ENCODE results near the gene SNAPC4. TPM values are rescaled to one million over a fixed set of nuclear protein-coding genes. Genes with fewer than 3 reads are reported as not detected.

SNAPC4 gene
- polyA plus RNA-seq, 1 donor from 2014 or later: 6.8 TPM

DNA sequence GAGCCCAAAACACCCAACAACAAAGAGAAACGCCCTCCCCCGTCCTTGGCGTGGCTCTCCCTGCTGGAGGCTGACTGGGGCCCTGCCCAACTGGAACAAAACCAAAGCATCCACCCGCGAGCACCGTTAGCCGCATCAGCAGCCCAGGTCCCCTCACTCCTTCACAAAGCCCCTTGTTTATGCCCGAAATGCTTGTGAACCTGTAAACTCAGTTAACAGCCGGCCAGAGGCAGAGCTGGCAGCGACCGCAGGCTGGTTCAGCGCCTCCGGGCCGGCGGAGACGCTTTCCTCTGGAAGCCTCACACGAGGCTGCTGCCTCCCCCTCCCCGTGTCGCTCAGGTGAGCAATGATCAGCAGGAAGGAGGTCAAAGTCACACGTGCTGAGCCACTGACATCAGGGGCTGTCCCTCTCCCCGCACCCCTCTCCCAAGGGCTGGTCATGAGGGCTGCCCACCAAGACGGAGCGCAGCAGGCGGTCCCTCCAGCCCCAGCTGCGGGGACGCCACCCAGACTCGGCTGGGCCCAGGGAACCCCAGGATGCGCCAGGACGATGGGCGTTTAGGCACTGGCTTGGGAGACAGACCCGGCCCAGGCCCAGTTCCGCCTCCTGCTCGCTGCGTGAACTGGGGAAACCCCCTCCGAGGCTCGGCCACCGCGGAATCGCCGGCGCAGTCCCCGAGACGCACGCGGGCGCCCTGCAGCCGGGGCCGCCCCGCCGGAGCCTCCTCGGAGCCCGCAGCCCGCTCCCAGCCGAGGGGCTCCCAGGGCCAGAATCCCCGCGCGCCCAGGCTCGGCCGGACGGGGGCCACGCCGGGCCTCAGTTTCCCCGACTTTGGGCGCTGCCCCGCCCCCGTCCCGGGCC is 563 bp downstream of the SNAPC4 start:
- peak overlapping the region; percentile 89 for H3K4me3 ChIP-seq (ENCODE audit: low read length)
- H3K27me3 ChIP-seq (ENCODE audit: insufficient read depth, low read depth, low read length): no peaks in the 10 kb centered on the region
- no peaks in the 10 kb centered on the region for H3F3A ChIP-seq (ENCODE audit: insufficient read depth, low read length, poor library complexity, severe bottlenecking)
- no peak overlapping the region for H2AFZ ChIP-seq (ENCODE audit: low read depth, low read length)
- TF ChIP-seq RAD21 (conservative IDR thresholded peaks at IDR 0.05): no peak
- TF ChIP-seq, protein P1, sequence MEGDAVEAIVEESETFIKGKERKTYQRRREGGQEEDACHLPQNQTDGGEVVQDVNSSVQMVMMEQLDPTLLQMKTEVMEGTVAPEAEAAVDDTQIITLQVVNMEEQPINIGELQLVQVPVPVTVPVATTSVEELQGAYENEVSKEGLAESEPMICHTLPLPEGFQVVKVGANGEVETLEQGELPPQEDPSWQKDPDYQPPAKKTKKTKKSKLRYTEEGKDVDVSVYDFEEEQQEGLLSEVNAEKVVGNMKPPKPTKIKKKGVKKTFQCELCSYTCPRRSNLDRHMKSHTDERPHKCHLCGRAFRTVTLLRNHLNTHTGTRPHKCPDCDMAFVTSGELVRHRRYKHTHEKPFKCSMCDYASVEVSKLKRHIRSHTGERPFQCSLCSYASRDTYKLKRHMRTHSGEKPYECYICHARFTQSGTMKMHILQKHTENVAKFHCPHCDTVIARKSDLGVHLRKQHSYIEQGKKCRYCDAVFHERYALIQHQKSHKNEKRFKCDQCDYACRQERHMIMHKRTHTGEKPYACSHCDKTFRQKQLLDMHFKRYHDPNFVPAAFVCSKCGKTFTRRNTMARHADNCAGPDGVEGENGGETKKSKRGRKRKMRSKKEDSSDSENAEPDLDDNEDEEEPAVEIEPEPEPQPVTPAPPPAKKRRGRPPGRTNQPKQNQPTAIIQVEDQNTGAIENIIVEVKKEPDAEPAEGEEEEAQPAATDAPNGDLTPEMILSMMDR (IDR thresholded peaks at IDR 0.05; ENCODE audit: poor library complexity, severe bottlenecking): no peak
- no peak for TF ChIP-seq SMC3 (conservative IDR thresholded peaks at IDR 0.05; ENCODE audit: poor library complexity)
- no peak for TF ChIP-seq EP300 (conservative IDR thresholded peaks at IDR 0.05; ENCODE audit: poor library complexity, severe bottlenecking)
- TF ChIP-seq POLR2AphosphoS5 (IDR thresholded peaks at IDR 0.05): no peak
- TF ChIP-seq REST (IDR thresholded peaks at IDR 0.05; ENCODE audit: borderline replicate concordance): no peak
- TF ChIP-seq EZH2 (IDR thresholded peaks at IDR 0.05; ENCODE audit: borderline replicate concordance, insufficient read depth, low read length, poor library complexity, severe bottlenecking): no peak
- no peak for TF ChIP-seq TAF1 (IDR thresholded peaks at IDR 0.05; ENCODE audit: low read depth)
- no peak for TF ChIP-seq MXI1 (conservative IDR thresholded peaks at IDR 0.05; ENCODE audit: poor library complexity, severe bottlenecking)
- H3K9me3 ChIP-seq (ENCODE audit: low read length): no peaks in the 10 kb centered on the region
- H3K27ac ChIP-seq (ENCODE audit: low read length): no peak overlapping the region
- H3K36me3 ChIP-seq (ENCODE audit: insufficient read depth, low read length): peaks cover 3% of the 10 kb centered on the region
- H3K79me2 ChIP-seq (replicated peaks; ENCODE audit: insufficient read depth, low read length): peaks cover 21% of the 10 kb centered on the region
- no peaks in the 10 kb centered on the region for H3K9me2 ChIP-seq (ENCODE audit: insufficient read depth, low read length)
- H3K4me2 ChIP-seq (ENCODE audit: low read length): peak overlapping the region; percentile 48
- no peaks in the 10 kb centered on the region for H4K20me1 ChIP-seq (ENCODE audit: insufficient read depth)
- H3K9ac ChIP-seq (ENCODE audit: low read length): peak overlapping the region; percentile 76

DNA sequence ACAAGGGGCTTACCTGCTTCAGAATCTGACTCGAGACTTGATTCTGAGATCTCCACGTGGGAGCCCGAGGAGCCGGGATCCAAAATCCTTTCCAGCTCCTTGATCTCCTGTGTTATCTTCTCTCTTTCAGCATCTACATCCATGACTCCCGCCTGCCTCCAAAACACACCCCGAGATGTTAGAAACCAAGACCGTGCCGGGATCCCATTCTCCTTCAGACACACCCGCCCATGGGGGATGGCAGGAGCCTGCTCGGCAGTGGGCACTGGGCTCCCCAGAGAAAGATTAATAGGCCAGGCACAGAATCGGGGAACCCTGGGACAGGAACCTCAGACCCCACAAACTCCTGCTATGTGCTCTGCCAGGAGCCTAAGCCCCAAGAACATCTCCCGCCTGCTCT is 1.7 kb downstream of the SNAPC4 start:
- Histone ChIP-seq H3K27ac (ENCODE audit: low read length) (no peak overlapping the region), H3K4me2 (ENCODE audit: low read length) (no peak overlapping the region), H2AFZ (ENCODE audit: low read depth, low read length) (no peak overlapping the region), H3K27me3 (ENCODE audit: insufficient read depth, low read depth, low read length) (no peaks in the 10 kb centered on the region), H4K20me1 (ENCODE audit: insufficient read depth) (no peaks in the 10 kb centered on the region), H3K9ac (ENCODE audit: low read length) (no peak overlapping the region), H3K4me3 (ENCODE audit: low read length) (peak overlapping the region; percentile 89), H3K9me2 (ENCODE audit: insufficient read depth, low read length) (no peaks in the 10 kb centered on the region), H3F3A (ENCODE audit: insufficient read depth, low read length, poor library complexity, severe bottlenecking) (no peaks in the 10 kb centered on the region), H3K36me3 (ENCODE audit: insufficient read depth, low read length) (peaks cover 3% of the 10 kb centered on the region), H3K79me2 (replicated peaks; ENCODE audit: insufficient read depth, low read length) (peaks cover 21% of the 10 kb centered on the region), H3K9me3 (ENCODE audit: low read length) (no peaks in the 10 kb centered on the region)
- TF ChIP-seq SMC3 (conservative IDR thresholded peaks at IDR 0.05; ENCODE audit: poor library complexity) (no peak), RAD21 (conservative IDR thresholded peaks at IDR 0.05) (no peak), EP300 (conservative IDR thresholded peaks at IDR 0.05; ENCODE audit: poor library complexity, severe bottlenecking) (no peak), EZH2 (IDR thresholded peaks at IDR 0.05; ENCODE audit: borderline replicate concordance, insufficient read depth, low read length, poor library complexity, severe bottlenecking) (no peak), MXI1 (conservative IDR thresholded peaks at IDR 0.05; ENCODE audit: poor library complexity, severe bottlenecking) (no peak), TAF1 (IDR thresholded peaks at IDR 0.05; ENCODE audit: low read depth) (no peak), REST (IDR thresholded peaks at IDR 0.05; ENCODE audit: borderline replicate concordance) (no peak), POLR2AphosphoS5 (IDR thresholded peaks at IDR 0.05) (no peak)
- TF ChIP-seq, protein P1 (IDR thresholded peaks at IDR 0.05; ENCODE audit: poor library complexity, severe bottlenecking): no peak

All from neural cell (in vitro differentiated cells).